Ovary (tissue), 9 donors: ENCODE measurements around the gene SFXN5. TPM values are rescaled to one million over a fixed set of nuclear protein-coding genes. Genes with fewer than 3 reads are reported as not detected.

Experiments used
- DNase-seq, 5 donors: peaks; one replicate each; pipeline ENCODE4 v3.0.0-alpha.2; 2019 to 2020
- H3K27ac ChIP-seq, 2 donors: fragments of 200-600 bp; one replicate each; pipeline versions ENCODE4 v1.5.1 to v1.8.0; 2019 to 2022
- H3K27me3 ChIP-seq: fragments of 200-600 bp; one replicate; pipeline ENCODE4 v1.8.0; 2022
- H3K36me3 ChIP-seq: fragments of 200-600 bp; sonication (generic); one replicate; pipeline ENCODE4 v1.5.1; 2019
- H3K4me1 ChIP-seq: one replicate; pipeline ENCODE4 v1.8.1; 2013; ENCODE audit warnings: mild to moderate bottlenecking, moderate library complexity; ENCODE audit not compliant: insufficient read depth
- H3K4me3 ChIP-seq: fragments of 200-600 bp; sonication (generic); one replicate; pipeline ENCODE4 v1.5.1; 2017
- H3K9me3 ChIP-seq, 2 donors: fragments of 200-600 bp in 1 of 2; sonication (generic) in 1 of 2; one replicate each; pipeline versions ENCODE4 v1.5.1 to v1.8.1; 2013 to 2019; ENCODE audit warnings: mild to moderate bottlenecking in 1 of 2, moderate library complexity in 1 of 2
- EP300 ChIP-seq: sonication (generic); formaldehyde crosslinking; IDR thresholded peaks from one replicate; pipeline ENCODE4 v1.6.1; 2017; ENCODE audit warnings: antibody characterized with exemption
- POLR2A ChIP-seq: fragments of 450-650 bp; IDR thresholded peaks from one replicate; pipeline ENCODE4 v1.6.1; 2017; ENCODE audit warnings: antibody characterized with exemption, mild to moderate bottlenecking, moderate library complexity
- WGBS, 3 donors: extraction: QIAGEN DNeasy Blood & Tissue Kit in 1 of 3; methylation state at CpG; one replicate each; pipeline versions ENCODE4 v1.1.5 to v1.1.7; 2013 to 2017; 5-methylcytosine and 5-hydroxymethylcytosine counted together
- intact Hi-C, 4 donors: fragments of 100-400 bp; cut with DNase I; formaldehyde crosslinking; loops; one replicate each; pipeline versions ENCODE4 v1.11.0 to v1.15.1; 2022 to 2023
- polyA plus RNA-seq, 2 donors: library from polyadenylated mRNA; stranded (reverse); fragments of 200-250 nt in 1 of 2; fragments of 350-450 nt in 1 of 2; fragmentation: Illumina TruSeq in 1 of 2; extraction: RNeasy Lipid Tissue Mini Kit (QIAGEN cat#74804) in 1 of 2; gene quantifications; one replicate each; pipeline ENCODE4 v1.2.3, GENCODE V29; 2013 to 2014
- total RNA-seq, 7 donors: library from RNA; depleted of rRNA in 2 of 7; stranded (reverse); fragments of >200 nt in 2 of 7; fragmentation: NEBNext Ultra II Directional in 3 of 7; extraction: Animal tissue kit (Norgen Biotek cat#: 25700) in 3 of 7; gene quantifications; one replicate each; pipeline versions ENCODE4 v1.1.0 to v1.2.4, GENCODE V29; 2016 to 2023
- TF ChIP-seq, protein P1 (sequence below), 3 donors: fragments of 450-650 bp in 2 of 3; fragments of 200-600 bp in 1 of 3; IDR thresholded peaks; one replicate each; pipeline versions ENCODE4 v1.5.1 to v1.8.0; 2016 to 2022; ENCODE audit warnings: antibody characterized with exemption in 3 of 3, mild to moderate bottlenecking in 1 of 3
- donor health status: DM: no; HTN: no; CAD: no; lungs with moderate emphysema.
- donor health status: DM: no; HTN: no; CAD: no.
- donor health status: Bipolar disorder and iron deficiency.
- donor health status: DM: yes; HTN: yes; CAD: no.
- donor health status: DM: no; HTN: no; CAD: no.
- donor health status: DM: yes; HTN: yes; CAD: no.

Gene SFXN5
- total and polyA plus RNA-seq, 9 donors: 4.3 to 19.3 (median 11.6) TPM

DNA sequence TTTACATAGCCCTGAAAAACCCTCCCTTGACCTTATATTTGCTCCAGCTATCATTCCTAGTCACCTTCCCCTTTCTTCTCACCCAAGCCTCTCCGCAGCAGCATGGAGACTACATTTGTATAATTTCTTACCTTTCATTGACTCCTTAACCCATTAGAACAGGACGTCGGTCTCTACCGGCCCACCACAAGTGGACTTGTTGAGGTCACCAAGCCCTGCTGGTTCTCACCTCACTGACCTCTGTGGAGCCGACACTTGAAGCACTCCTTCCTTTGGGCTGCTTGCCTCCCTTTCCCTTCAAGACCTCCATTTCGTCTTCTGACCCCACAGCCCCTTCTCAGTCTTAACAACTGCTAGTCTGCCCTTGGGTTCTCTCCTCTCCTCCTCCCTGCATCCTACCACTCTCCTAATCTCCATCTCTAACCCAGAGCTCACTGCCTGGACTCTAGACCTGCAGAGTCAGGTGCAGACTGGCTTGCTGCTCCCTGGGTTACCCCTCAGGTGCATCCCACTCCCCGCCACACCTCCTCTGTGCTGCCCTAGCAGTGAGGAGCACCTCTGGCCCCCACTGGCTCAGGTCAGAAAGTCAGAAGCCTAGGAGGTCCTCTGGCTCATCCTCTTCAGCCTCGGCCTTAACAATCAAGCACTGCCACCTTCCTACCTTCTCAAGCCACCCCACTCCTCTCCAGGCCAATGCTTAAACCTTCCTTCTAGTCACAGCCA is 5.3 kb upstream of the SFXN5 start:
- WGBS, 3 donors: 83 to 88% (median 85%) methylated on average over 8 of the region's 8 CpGs
- no peak for TF ChIP-seq POLR2A
- H3K27me3 ChIP-seq: no peaks in the 10 kb centered on the region
- H3K4me3 ChIP-seq: no peak overlapping the region
- no peaks in the 10 kb centered on the region for H3K36me3 ChIP-seq
- H3K4me1 ChIP-seq: no peaks in the 10 kb centered on the region
- no peaks in the 10 kb centered on the region for H3K9me3 ChIP-seq
- no peak for DNase-seq
- intact Hi-C loops: no loop called here
- H3K27ac ChIP-seq: no peak overlapping the region

DNA sequence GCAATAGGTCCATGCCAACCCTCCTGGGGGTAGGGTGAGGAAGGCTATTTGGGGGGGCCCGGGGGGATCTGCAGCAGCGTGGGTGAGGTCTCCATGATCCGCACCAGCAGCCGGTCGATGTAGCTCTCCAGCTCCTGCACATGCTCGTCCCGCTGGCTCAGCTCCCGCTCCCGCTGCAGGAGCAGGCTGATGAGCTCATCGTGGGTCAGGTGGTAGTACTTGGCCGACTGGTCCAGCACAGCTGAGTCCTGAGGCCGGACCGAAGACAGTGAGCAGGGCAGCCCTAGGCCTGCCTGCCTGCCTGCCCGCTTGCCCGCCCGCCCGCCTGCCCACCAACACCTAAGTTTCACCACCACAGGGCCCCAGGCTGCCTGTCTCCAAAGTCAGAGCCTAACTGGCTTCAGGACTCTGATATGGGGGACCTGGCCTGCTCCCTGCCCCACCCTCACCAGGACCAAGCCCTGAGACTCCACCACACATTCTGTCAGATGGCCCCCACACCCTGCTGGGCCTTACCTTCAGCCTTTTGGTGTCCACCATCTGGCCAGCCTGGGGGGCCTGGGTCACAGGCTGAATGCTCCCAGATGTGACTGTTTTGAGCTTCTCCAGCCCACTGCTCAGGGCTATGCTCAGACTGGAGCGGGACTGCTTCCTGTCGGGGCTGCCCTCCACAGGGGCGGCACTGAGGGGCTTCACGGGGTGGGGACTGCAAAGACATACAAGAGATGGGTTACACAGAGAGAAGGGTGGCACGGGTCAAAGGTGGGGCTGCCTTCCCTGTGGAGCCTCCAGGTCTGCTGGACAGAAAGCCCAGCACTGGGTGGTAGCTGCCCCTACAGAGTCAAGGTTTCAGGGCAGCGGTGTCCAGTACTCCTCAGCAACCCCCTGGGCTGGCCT is 4.2 kb upstream of the SFXN5 start:
- no peak overlapping the region for H3K4me3 ChIP-seq
- TF ChIP-seq, protein P1, sequence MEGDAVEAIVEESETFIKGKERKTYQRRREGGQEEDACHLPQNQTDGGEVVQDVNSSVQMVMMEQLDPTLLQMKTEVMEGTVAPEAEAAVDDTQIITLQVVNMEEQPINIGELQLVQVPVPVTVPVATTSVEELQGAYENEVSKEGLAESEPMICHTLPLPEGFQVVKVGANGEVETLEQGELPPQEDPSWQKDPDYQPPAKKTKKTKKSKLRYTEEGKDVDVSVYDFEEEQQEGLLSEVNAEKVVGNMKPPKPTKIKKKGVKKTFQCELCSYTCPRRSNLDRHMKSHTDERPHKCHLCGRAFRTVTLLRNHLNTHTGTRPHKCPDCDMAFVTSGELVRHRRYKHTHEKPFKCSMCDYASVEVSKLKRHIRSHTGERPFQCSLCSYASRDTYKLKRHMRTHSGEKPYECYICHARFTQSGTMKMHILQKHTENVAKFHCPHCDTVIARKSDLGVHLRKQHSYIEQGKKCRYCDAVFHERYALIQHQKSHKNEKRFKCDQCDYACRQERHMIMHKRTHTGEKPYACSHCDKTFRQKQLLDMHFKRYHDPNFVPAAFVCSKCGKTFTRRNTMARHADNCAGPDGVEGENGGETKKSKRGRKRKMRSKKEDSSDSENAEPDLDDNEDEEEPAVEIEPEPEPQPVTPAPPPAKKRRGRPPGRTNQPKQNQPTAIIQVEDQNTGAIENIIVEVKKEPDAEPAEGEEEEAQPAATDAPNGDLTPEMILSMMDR (IDR thresholded peaks at IDR 0.05): no peak
- no peak for TF ChIP-seq POLR2A
- no peak for TF ChIP-seq EP300
- DNase-seq: peak in 4 of 5 donors; percentile 38 to 63 (median 48)
- intact Hi-C loops: no loop called here
- no peaks in the 10 kb centered on the region for H3K36me3 ChIP-seq
- no peaks in the 10 kb centered on the region for H3K4me1 ChIP-seq
- no peak overlapping the region for H3K27ac ChIP-seq
- no peaks in the 10 kb centered on the region for H3K9me3 ChIP-seq
- no peaks in the 10 kb centered on the region for H3K27me3 ChIP-seq
- WGBS, 3 donors: 70 to 84% (median 71%) methylated on average over 15 to 23 of the region's 23 CpGs

DNA sequence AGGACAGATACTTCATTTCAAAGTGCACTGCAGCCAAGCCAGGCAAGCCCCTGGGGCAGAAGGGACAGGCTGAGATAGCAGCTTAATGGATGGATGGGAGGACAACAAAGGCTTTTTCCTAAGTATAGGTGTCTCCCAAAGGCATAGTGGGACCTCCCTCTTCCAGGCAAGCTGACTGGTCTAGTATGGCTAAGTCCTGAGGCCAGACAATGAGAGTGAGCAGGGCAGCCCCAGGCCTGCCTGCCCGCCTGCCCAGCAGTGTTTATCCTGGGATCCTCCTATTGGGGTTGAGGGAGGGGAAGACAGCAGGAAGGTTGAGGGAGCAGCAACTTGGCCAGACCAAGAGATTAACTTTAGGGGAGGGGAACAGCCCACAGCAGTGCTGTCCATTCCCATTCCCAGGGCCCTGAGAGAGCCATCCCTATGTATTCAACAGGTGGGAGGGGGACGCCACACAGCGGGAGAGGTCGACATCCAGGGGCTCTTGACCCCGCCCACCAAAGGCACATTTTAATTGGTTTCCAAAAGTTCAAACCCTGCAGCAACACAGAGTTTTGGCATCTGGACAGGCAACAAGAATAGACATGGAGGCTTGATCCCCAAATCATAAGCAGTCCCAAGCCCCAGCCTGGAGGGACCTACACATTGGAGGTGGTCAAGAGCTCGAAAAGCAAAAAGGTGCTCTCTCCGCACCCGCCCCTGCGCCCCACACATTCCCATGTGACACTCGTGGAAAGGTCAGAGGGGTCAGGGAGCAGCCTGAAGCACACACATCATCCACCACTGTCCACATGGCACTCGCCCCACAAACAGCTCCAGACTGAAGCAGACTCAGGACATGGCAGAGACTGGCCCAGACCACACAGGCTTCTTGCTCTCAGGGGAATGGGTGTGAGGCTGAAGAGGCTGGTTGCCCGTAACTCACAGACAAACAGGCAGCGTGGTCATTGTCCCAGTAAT is 2.9 kb upstream of the SFXN5 start:
- intact Hi-C loops: loop anchor here in 1 of 4 donors (5.0 kb wide), 1 partner anchor 38 kb away; the partner anchor contains the start of gene RAB11FIP5
- WGBS, 3 donors: 83 to 91% (median 85%) methylated on average over 13 of the region's 13 CpGs

DNA sequence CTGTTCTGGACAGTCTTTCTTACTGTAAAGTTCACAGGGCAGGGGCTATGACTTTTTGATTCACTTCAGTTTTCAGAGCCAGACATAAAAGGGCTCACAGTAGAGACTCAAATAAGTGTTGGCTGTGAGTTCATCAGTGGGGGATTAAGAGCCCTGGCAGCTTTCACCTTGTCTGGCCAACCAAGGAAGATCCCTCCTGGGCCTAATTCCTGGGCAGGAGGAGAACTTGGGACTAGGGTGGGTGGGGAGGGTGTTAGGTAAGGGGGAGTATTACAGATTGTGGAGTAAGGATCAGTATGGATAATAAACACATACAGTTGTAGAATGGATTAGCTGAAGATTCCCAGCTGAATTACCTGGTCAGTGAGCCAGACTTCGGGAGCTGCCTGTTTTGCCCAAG is 904 bp upstream of the SFXN5 start:
- 90 to 94% (median 90%) methylated on average over 1 of the region's 1 CpG for WGBS, 3 donors
- peak overlapping the region in 1 of 2 donors; percentile 80 for H3K27ac ChIP-seq
- intact Hi-C loops: loop anchor here in 1 of 4 donors (5.0 kb wide), 1 partner anchor 40 kb away; the partner anchor contains the start of gene RAB11FIP5
- peaks cover 3% of the 10 kb centered on the region for H3K4me1 ChIP-seq
- H3K9me3 ChIP-seq: no peaks in the 10 kb centered on the region
- no peak for DNase-seq
- no peaks in the 10 kb centered on the region for H3K27me3 ChIP-seq
- TF ChIP-seq POLR2A (no peak), EP300 (no peak)
- TF ChIP-seq, protein P1 (IDR thresholded peaks at IDR 0.05): no peak
- no peaks in the 10 kb centered on the region for H3K36me3 ChIP-seq
- H3K4me3 ChIP-seq: peak overlapping the region; percentile 70

More for the DNA sequence above, 2.9 kb upstream of the SFXN5 start:
- H3K27ac ChIP-seq: no peak overlapping the region
- TF ChIP-seq POLR2A (no peak), EP300 (no peak)
- TF ChIP-seq, protein P1 (IDR thresholded peaks at IDR 0.05): no peak
- H3K27me3 ChIP-seq: no peaks in the 10 kb centered on the region
- no peak overlapping the region for H3K4me3 ChIP-seq
- no peaks in the 10 kb centered on the region for H3K36me3 ChIP-seq
- no peaks in the 10 kb centered on the region for H3K9me3 ChIP-seq
- DNase-seq: no peak
- H3K4me1 ChIP-seq: peaks cover 3% of the 10 kb centered on the region
